ENCODE data around the gene GPX1. TPM values are rescaled to one million over a fixed set of nuclear protein-coding genes. Genes with fewer than 3 reads are reported as not detected.

GPX1 gene
- total RNA-seq = 62.0 TPM

DNA sequence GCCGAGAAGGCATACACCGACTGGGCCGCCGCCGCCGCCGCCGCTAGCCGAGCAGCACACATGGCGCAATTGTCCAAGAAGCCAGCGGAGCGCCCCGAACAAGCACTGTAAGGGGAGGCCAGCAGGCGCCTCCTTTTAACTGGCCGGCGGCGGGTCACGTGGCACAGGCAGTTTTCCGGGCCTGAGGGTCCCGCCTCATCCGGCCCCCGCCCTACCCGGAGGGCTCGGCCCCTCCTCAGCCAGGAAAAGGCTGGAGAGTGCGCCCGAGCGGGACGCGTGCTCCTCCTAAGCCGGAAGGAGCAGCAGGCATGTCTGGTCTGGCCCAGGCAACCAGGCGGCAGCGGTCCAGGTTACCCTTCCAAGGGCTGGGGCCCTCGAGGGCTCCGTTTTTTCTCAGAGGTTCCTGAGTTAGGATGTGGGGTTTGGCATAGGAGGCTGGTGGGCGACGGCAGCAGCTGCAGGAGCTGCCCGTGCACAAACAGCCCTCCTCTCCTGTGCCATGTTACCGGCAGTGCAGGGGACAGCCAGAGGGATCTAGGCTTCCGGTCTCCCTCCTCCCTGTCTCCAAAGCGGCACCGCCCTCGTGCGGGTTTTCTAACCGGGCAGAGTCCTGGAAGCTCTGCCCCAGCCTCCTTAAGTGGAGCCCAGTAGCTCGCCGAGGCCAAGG lies at the start of gene GPX1:
TSS of gene GPX1 (minus strand) at position 137 of the 667 bp plus-strand sequence. CDS start at position 62, 75 bp downstream.

DNA sequence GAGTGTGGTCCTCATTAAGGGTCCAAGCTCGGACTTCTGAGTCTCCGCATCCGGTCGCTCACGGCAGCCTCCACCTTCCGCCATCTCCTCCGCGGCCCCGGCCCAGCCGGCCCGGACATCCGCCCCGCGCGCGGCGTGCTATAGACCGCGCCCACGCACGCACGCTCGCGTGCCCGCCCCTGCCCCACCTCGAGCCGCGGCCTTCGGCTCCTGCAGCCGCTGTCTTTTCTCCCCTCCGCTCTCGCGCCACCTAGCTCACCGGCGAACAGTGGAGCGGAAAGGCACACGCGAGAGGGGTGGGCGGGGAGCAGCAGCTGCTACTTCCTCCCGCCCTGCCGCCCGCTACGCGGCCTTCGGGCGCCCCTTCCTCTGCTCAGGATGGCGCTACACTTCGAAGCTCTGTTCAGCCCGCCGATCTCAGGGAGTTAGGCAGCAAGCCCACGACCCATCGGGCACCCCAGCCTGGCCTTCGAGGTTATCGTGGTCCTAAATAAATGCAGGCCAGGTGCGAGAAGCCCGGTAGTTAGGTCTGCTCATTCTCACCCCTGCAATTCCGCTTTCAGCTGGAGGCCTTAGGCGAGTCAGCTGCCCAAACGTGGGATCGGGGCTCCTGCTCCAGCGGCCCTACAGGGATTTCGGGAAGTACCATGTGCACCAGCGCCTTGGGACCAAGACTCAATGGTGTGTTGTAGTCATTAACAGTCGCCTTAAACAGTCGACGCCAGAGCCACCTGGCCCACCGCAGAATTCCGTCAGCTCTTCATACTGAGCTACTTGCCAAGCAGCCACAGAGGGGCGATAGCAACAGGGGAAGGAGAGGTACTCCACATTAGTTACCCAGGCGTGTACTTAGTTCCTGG lies 18.0 kb downstream of the GPX1 start, which contains the start of gene USP4:
TSS of gene USP4 (minus strand) at position 113 of the 860 bp plus-strand sequence. CDS start at position 84, 29 bp downstream.

Other genes starting within 250 kb of the GPX1 start
- gene USP19, start 237.5 kb downstream of the GPX1 start, total RNA-seq = 63.9 TPM
- 69.2 TPM for gene LAMB2, start 225.3 kb downstream of the GPX1 start, total RNA-seq
- gene CCDC71, start 192.0 kb downstream of the GPX1 start, total RNA-seq = 24.7 TPM
- 11.0 TPM for gene KLHDC8B, start 186.8 kb downstream of the GPX1 start, total RNA-seq
- 8.5 TPM for gene C3orf62, start 81.1 kb downstream of the GPX1 start, total RNA-seq
- gene USP4, start 18.3 kb downstream of the GPX1 start, total RNA-seq = 48.8 TPM
- 111 TPM for gene RHOA, start 53.6 kb upstream of the GPX1 start, total RNA-seq
- 14.7 TPM for gene TCTA, start 54.1 kb upstream of the GPX1 start, total RNA-seq
- gene AMT, start 64.1 kb upstream of the GPX1 start, total RNA-seq = 2.5 TPM
- 14.7 TPM for gene NICN1, start 71.0 kb upstream of the GPX1 start, total RNA-seq
- 30.7 TPM for gene DAG1, start 111.9 kb upstream of the GPX1 start, total RNA-seq
- gene BSN, start 196.1 kb upstream of the GPX1 start, total RNA-seq = 23.5 TPM